HEK293T (cell line): ENCODE data around the gene CFD.

Experiments used
- CTCF ChIA-PET: fragments of 350-600 bp; formaldehyde crosslinking; extraction: SDS; loops from one replicate; lab custom pipeline; 2021; ENCODE audit warnings: antibody characterized with exemption, inconsistent platforms; lab: Yijun Ruan, JAX
- POLR2A ChIA-PET: fragments of 350-600 bp; formaldehyde crosslinking; extraction: SDS; loops from one replicate; lab custom pipeline; 2020; ENCODE audit warnings: antibody characterized with exemption, inconsistent platforms; lab: Yijun Ruan, JAX
- DNase-seq: peaks from one replicate; pipeline ENCODE4 v3.0.0; 2012; ENCODE audit warnings: mixed read lengths; ENCODE audit errors: extremely low spot score
- ARNT ChIP-seq: fragments of 450-650 bp; IDR thresholded peaks from 2 replicates; pipeline ENCODE4 v1.6.1; 2017; ENCODE audit warnings: mild to moderate bottlenecking
- BHLHE40 ChIP-seq: fragments of 450-650 bp; IDR thresholded peaks from 2 replicates; pipeline ENCODE4 v1.6.1; 2016; ENCODE audit warnings: mild to moderate bottlenecking, moderate library complexity, borderline replicate concordance
- CTBP1 ChIP-seq: fragments of 450-650 bp; IDR thresholded peaks from 2 replicates; pipeline ENCODE4 v1.6.1; 2016; ENCODE audit warnings: borderline replicate concordance
- ELF4 ChIP-seq: fragments of 450-650 bp; IDR thresholded peaks from 2 replicates; pipeline ENCODE4 v1.6.1; 2017; ENCODE audit warnings: antibody characterized with exemption
- FOXA1 ChIP-seq: fragments of 450-650 bp; IDR thresholded peaks from 2 replicates; pipeline ENCODE4 v1.6.1; 2016; ENCODE audit warnings: mild to moderate bottlenecking
- FOXK2 ChIP-seq: fragments of 450-650 bp; IDR thresholded peaks from 2 replicates; pipeline ENCODE4 v1.6.1; 2016; ENCODE audit warnings: mild to moderate bottlenecking
- FOXM1 ChIP-seq: fragments of 450-650 bp; IDR thresholded peaks from 2 replicates; pipeline ENCODE4 v1.6.1; 2017; ENCODE audit warnings: mild to moderate bottlenecking, borderline replicate concordance
- HDGF ChIP-seq: fragments of 450-650 bp; IDR thresholded peaks from 2 replicates; pipeline ENCODE4 v1.6.1; 2017; ENCODE audit warnings: antibody characterized with exemption, borderline replicate concordance
- L3MBTL2 ChIP-seq: fragments of 450-650 bp; conservative IDR thresholded peaks from 2 replicates; pipeline ENCODE4 v1.6.1; 2016; ENCODE audit warnings: mild to moderate bottlenecking
- LEF1 ChIP-seq: fragments of 450-650 bp; IDR thresholded peaks from 2 replicates; pipeline ENCODE4 v1.6.1; 2017; ENCODE audit warnings: mild to moderate bottlenecking, borderline replicate concordance
- NFRKB ChIP-seq: fragments of 450-650 bp; IDR thresholded peaks from 2 replicates; pipeline ENCODE4 v1.6.1; 2016; ENCODE audit warnings: mild to moderate bottlenecking, moderate library complexity
- SP1 ChIP-seq: fragments of 450-650 bp; IDR thresholded peaks from 2 replicates; pipeline ENCODE4 v1.6.1; 2017
- SUZ12 ChIP-seq: fragments of 450-650 bp; IDR thresholded peaks from 2 replicates; pipeline ENCODE4 v1.6.1; 2016; ENCODE audit warnings: mild to moderate bottlenecking
- TARDBP ChIP-seq: fragments of 450-650 bp; IDR thresholded peaks from 2 replicates; pipeline ENCODE4 v1.6.1; 2016
- ZNF384 ChIP-seq: fragments of 450-650 bp; IDR thresholded peaks from 2 replicates; pipeline ENCODE4 v1.6.1; 2016
- TF ChIP-seq, protein P1 (sequence below): fragments of 450-650 bp; IDR thresholded peaks from 2 replicates; pipeline ENCODE4 v1.6.1; 2016

Gene CFD

DNA sequence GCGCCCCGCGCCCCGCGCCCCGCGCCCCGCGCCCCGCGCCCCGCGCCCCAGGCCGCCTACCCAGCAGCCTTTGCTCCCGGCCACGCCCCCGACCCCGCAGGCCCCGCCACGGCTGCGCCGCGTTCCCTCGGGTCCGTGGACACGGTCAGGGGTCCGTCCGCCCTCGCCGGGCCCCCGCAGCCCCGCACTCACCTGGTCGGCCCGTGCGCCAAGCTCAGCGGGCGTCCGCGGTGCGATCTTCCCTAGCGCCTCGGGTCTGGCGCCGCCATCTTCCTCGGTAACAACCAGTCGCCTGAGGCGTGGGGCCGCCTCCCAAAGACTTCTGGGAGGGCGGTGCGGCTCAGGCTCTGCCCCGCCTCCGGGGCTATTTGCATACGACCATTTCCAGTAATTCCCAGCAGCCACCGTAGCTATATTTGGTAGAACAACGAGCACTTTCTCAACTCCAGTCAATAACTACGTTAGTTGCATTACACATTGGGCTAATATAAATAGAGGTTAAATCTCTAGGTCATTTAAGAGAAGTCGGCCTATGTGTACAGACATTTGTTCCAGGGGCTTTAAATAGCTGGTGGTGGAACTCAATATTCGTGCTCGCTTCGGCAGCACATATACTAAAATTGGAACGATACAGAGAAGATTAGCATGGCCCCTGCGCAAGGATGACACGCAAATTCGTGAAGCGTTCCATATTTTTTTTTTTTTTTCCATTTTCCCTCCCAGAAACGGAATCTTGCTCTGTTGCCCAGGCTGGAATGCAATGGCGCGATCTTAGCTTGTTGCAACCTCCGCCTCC lies 33.6 kb downstream of the CFD start, which contains the start of the genes MED16 and RNU6-9:
Gene MED16, minus strand, starts transcription at position 294 of the 796 bp plus-strand sequence. CDS start 2,056 bp downstream, outside the sequence.
Gene RNU6-9, plus strand, starts transcription at position 591 of the 796 bp plus-strand sequence.
- peak; percentile 99 for DNase-seq
- TF ChIP-seq LEF1 (no peak), SP1 (no peak), TARDBP (peak; percentile 33; the same call in 1 of the 2 replicates)
- POLR2A ChIA-PET: interaction anchor here (0.7 to 1.7 kb wide), 3 partner anchors 10 to 14 kb away, joined by 3 to 4 read pairs (median 4); no protein-coding TSS in a partner anchor
- CTCF ChIA-PET: interaction anchor here (0.6 to 1.3 kb wide), 3 partner anchors 9 to 123 kb away, joined by 3 to 4 read pairs (median 3); no protein-coding TSS in a partner anchor

DNA sequence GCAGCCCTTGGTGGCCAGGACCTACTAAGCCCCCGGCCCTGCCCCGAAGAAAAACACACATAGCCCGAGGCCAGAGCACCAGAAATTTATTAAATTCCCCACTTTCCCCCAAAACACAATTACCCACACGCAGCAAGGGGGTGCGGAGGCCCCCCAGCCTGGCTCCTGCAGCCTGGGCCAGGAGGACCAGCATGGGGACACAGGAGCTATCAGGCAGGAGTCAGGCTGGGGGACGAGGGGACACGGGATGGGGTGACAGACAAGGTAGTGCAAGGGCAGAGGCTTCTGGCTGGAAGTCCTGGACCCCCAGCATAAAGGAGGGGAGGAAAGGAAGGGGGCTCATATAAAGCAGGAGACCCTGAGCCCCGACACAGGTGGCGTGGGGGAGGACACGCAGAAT lies 37.0 kb downstream of the CFD start:
- TF ChIP-seq CTBP1: no peak
- TF ChIP-seq ARNT: no peak
- TF ChIP-seq L3MBTL2: no peak
- TF ChIP-seq TARDBP: no peak
- no peak for TF ChIP-seq FOXM1
- TF ChIP-seq NFRKB: no peak
- TF ChIP-seq LEF1: no peak
- TF ChIP-seq FOXK2: no peak
- TF ChIP-seq BHLHE40: no peak
- TF ChIP-seq ELF4: no peak
- TF ChIP-seq, protein P1, sequence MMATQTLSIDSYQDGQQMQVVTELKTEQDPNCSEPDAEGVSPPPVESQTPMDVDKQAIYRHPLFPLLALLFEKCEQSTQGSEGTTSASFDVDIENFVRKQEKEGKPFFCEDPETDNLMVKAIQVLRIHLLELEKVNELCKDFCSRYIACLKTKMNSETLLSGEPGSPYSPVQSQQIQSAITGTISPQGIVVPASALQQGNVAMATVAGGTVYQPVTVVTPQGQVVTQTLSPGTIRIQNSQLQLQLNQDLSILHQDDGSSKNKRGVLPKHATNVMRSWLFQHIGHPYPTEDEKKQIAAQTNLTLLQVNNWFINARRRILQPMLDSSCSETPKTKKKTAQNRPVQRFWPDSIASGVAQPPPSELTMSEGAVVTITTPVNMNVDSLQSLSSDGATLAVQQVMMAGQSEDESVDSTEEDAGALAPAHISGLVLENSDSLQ: no peak
- no peak for TF ChIP-seq HDGF
- TF ChIP-seq SP1: no peak
- no peak for TF ChIP-seq ZNF384
- TF ChIP-seq FOXA1: no peak
- no peak for TF ChIP-seq SUZ12
- no peak for DNase-seq
- ChIA-PET CTCF (no interaction called here), POLR2A (no interaction called here)

DNA sequence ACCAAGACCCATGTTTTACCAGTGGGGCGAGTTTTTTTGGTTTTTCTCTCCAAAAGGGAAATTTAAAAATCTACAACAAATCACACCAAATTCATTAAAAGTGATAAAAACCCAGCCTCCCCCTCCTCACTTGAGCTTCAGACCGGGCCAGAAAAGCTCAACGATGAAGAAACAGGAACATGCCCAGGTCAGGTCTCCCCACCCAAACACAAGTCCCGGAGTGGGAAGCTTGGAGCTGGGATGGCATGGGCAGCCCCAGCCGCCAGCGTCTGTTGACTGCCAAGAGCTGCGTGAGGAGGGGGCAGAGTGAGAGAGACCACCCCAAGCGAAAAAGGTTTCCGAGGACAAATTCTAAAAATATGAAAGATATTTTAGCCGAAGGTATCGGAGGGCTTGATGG lies 37.5 kb downstream of the CFD start:
- POLR2A ChIA-PET: no interaction called here
- CTCF ChIA-PET: no interaction called here
- no peak for DNase-seq
- TF ChIP-seq, protein P1: no peak
- no peak for TF ChIP-seq BHLHE40

DNA sequence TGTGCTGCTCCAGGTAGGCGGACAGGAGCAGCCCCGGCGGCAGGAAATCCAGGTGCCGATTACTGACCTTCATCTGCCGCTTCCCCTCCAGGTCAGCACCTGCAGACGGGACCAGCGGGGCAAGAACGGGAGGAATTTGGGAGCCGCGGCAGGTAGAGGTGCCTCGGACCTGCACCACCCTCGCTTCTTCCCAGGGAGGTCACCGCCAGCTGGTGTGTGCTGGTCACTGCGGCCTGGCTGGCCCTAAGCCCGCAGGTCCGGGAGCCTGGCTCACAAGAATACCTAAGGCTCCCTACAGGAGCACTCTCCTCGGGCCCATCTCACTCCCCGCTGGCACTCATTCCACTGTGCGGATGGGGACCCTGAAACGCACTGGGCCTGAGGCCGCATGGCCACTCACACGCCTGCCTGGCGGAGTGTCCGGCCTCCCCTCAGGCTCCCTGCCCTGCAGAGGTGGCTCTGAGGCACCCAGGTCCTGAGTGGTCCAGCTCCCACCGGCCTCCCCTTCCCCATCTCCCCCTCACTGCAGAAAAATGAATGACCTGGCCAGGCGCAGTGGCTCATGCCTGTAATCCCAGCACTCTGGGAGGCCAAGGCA lies 38.1 kb downstream of the CFD start:
- ChIA-PET CTCF (no interaction called here), POLR2A (no interaction called here)
- TF ChIP-seq FOXA1: no peak
- TF ChIP-seq SUZ12: no peak
- no peak for TF ChIP-seq L3MBTL2
- TF ChIP-seq, protein P1: no peak
- no peak for TF ChIP-seq NFRKB
- TF ChIP-seq ELF4: no peak
- TF ChIP-seq FOXK2: no peak
- no peak for DNase-seq

DNA sequence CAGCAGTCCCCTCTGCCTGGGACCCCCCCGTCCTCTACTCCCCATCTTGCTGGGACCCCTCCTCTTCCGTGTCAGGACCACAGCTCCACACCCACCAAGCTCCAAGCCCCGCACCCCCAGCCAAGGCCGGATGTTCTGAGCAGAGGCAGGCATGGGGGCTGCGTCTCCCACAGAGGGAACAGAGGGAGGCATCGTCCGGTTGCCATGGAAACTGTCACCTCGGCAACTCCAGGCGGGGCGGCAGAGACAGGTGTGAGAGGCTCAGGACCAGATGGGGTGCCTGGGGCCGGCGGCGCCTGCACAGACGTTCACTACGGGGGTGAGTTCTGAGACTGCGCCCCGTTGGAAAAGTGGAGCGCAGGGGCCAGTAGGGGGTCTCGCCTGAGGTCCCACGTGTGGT lies 39.2 kb downstream of the CFD start:
- CTCF ChIA-PET: no interaction called here
- DNase-seq: no peak
- POLR2A ChIA-PET: no interaction called here
- TF ChIP-seq TARDBP: no peak
- TF ChIP-seq L3MBTL2: no peak
- no peak for TF ChIP-seq ZNF384

DNA sequence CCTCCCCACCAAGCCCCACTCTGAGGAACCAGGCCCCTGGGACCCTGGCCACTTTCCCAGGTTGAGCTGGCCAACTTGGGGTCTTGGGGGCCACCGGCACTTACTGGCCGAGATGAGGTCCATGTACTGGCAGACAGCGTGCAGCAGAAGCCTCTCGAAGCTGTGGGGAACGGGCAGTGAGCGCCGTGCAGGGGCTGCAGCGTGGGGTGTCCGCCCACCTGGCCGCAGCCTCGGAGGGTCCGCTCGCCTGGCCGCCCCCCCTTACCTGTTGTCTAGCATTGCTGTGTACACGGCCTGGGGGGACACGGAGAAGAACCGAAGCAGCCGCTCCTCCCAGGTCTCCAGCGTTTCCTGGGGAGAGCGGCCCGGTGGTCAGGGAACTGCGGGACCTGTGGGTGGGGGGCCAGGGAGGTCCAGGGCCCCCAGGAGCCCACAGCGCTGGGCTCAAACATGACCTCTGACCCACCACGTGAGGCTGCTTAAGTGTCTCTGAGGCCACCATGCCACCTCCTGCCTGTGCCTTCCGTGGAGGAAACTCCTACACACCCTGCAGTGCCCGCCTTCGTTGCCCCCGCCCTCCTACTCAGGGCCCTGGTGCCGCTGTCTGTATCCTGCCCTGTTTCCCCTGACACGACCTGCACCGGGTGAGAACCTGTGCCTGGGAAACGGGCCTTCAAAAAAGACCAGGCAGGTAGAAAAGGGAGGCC lies 40.0 kb downstream of the CFD start:
- DNase-seq: no peak
- ChIA-PET CTCF (no interaction called here), POLR2A (no interaction called here)
- TF ChIP-seq, protein P1: no peak
- no peak for TF ChIP-seq SUZ12
- TF ChIP-seq HDGF: no peak
- no peak for TF ChIP-seq ARNT
- TF ChIP-seq SP1: no peak
- no peak for TF ChIP-seq NFRKB
